Left ventricle myocardium inferior (tissue), 1 donor: ENCODE measurements around the gene PKNOX2. TPM values are rescaled to one million over a fixed set of nuclear protein-coding genes. Genes with fewer than 3 reads are reported as not detected.

Experiments used
- DNase-seq: peaks from one replicate; pipeline ENCODE4 v3.0.0-alpha.2; 2020
- H3K27ac ChIP-seq: fragments of 200-600 bp; replicated peaks from 2 replicates; pipeline ENCODE4 v1.8.0; 2021
- H3K27me3 ChIP-seq: fragments of 200-600 bp; 2 replicates; pipeline ENCODE4 v1.8.0; 2021; ENCODE audit warnings: low read depth
- H3K36me3 ChIP-seq: fragments of 200-600 bp; 2 replicates; pipeline ENCODE4 v1.8.0; 2021
- H3K4me1 ChIP-seq: fragments of 200-600 bp; 2 replicates; pipeline ENCODE4 v1.8.0; 2021
- H3K4me3 ChIP-seq: fragments of 200-600 bp; 2 replicates; pipeline ENCODE4 v1.8.0; 2021; ENCODE audit warnings: mild to moderate bottlenecking, moderate library complexity
- H3K9me3 ChIP-seq: fragments of 200-600 bp; replicated peaks from 2 replicates; pipeline ENCODE4 v1.8.0; 2021
- intact Hi-C: fragments of 100-400 bp; cut with micrococcal nuclease; formaldehyde crosslinking; loops from one replicate; pipeline ENCODE4 v1.11.0; 2022
- total RNA-seq: library from RNA; stranded (reverse); fragmentation: NEBNext Ultra II Directional; extraction: Animal tissue kit (Norgen Biotek cat#: 25700); gene quantifications from one replicate; pipeline ENCODE4 v1.2.1, GENCODE V29; 2021
- TF ChIP-seq, protein P1 (sequence below): fragments of 200-600 bp; IDR thresholded peaks from 2 replicates; pipeline ENCODE4 v1.8.0; 2021; ENCODE audit warnings: antibody characterized with exemption, mild to moderate bottlenecking, borderline replicate concordance
- donor health status: DM: no; HTN: yes; CAD: no; lungs with severe emphysema.

The PKNOX2 gene
- total RNA-seq, 1 donor from 2014 or later, result 6.2 TPM

DNA sequence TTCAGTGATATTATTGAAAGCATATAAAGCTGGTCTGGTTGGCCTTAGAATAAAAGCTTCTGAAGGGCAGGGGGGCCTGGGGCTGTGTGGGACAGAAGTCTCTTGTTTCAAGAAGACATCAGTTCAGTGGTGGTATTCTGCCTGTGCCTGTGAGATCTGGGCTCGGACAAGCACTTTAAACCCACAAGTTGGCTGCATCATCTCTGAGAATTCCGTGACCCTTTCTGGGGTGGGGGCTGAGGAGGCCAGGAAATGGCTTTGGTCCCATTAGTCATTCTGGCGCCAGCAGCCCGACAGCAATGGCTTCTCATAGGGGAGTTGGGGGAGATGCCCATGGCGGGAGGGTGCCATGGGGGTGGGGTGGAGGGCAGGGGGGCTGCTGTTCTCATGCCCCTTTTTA lies 104.1 kb downstream of the PKNOX2 start:
- Histone ChIP-seq H3K9me3 (no peaks in the 10 kb centered on the region), H3K4me3 (no peak overlapping the region), H3K27ac (no peak overlapping the region), H3K36me3 (no peaks in the 10 kb centered on the region), H3K4me1 (peaks cover 6% of the 10 kb centered on the region), H3K27me3 (peaks cover 12% of the 10 kb centered on the region)
- TF ChIP-seq, protein P1, sequence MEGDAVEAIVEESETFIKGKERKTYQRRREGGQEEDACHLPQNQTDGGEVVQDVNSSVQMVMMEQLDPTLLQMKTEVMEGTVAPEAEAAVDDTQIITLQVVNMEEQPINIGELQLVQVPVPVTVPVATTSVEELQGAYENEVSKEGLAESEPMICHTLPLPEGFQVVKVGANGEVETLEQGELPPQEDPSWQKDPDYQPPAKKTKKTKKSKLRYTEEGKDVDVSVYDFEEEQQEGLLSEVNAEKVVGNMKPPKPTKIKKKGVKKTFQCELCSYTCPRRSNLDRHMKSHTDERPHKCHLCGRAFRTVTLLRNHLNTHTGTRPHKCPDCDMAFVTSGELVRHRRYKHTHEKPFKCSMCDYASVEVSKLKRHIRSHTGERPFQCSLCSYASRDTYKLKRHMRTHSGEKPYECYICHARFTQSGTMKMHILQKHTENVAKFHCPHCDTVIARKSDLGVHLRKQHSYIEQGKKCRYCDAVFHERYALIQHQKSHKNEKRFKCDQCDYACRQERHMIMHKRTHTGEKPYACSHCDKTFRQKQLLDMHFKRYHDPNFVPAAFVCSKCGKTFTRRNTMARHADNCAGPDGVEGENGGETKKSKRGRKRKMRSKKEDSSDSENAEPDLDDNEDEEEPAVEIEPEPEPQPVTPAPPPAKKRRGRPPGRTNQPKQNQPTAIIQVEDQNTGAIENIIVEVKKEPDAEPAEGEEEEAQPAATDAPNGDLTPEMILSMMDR, result no peak
- DNase-seq, result no peak
- intact Hi-C loops, result no loop called here

DNA sequence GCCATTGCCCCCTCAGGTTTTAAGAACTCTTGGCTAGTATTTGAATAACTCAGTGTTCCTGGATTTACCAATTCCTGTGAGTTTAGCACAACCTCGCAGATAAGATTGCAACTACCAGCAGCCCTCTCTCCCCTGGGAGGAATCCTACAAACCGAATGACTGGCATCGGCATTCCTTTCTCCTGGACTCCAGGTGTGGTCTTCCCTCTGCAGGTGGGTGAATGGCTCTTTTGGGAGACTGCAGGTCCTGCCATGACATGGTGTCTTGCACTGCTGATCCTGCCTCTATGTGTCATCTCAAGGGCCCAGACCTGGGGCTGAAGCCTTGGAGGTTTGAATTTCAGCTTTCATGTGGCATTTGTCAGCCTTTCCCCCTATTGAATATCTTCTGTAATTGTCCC lies 105.6 kb downstream of the PKNOX2 start:
- no peaks in the 10 kb centered on the region for H3K27me3 ChIP-seq
- no peak overlapping the region for H3K27ac ChIP-seq
- no peaks in the 10 kb centered on the region for H3K36me3 ChIP-seq
- intact Hi-C loops, result no loop called here
- no peaks in the 10 kb centered on the region for H3K9me3 ChIP-seq
- no peaks in the 10 kb centered on the region for H3K4me1 ChIP-seq
- no peak for DNase-seq
- TF ChIP-seq, protein P1, result no peak
- no peak overlapping the region for H3K4me3 ChIP-seq

DNA sequence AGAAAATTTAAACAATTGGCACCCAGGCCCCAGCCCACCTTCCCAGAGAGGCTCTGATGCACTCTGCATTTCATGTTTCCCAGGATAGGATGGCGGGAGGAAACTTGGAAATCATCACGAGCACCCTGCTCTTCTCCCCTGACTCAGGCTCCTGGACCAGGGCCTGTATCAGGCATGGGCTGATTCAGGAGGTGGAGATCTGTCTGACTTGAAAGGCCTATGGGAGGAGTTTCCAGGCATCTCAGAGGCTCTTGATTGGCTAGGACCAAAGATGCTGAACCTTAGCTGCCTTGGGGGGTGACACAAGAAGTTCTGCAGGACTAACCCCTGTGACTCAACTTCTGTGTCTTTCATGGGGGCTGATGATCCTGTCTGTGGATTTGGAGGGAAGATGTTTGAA lies 106.2 kb downstream of the PKNOX2 start:
- no peaks in the 10 kb centered on the region for H3K4me1 ChIP-seq
- H3K27me3 ChIP-seq, result no peaks in the 10 kb centered on the region
- H3K9me3 ChIP-seq, result no peaks in the 10 kb centered on the region
- DNase-seq, result no peak
- TF ChIP-seq, protein P1, result no peak
- intact Hi-C loops, result no loop called here
- H3K4me3 ChIP-seq, result no peak overlapping the region
- peak overlapping the region; percentile 7 for H3K27ac ChIP-seq
- no peaks in the 10 kb centered on the region for H3K36me3 ChIP-seq

DNA sequence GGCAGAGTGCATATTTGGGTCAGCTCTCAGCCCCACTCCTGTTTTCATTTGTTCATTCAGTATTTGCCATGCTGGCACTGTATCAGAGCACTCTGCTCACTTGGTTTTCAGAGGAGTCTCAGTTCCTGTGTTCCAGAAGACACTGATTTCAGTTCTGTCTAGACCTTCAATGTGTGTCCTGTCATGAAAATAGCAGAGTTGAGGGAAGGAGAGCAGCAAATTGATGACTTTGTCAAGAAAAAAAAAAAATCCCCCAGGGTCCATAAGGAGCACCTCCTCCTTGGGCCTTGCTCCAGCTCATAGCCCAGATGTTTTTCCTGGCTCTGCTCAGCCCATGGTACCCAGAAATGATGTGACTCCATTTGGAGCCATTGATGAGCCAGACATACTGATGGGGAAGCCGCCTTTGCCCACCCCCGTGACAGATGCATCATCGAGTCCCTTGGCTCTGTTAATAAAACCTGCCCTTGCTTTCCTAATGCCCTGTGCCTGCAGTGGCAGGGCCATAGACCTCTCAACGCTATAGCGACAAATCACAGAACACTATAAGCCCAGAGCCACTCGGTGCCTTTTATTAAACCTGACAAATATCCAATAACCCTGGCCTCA lies 107.0 kb downstream of the PKNOX2 start:
- H3K9me3 ChIP-seq, result no peaks in the 10 kb centered on the region
- TF ChIP-seq, protein P1, result no peak
- H3K4me1 ChIP-seq, result no peaks in the 10 kb centered on the region
- H3K4me3 ChIP-seq, result no peak overlapping the region
- intact Hi-C loops, result no loop called here
- DNase-seq, result no peak
- H3K27ac ChIP-seq, result peak overlapping the region; percentile 7
- no peaks in the 10 kb centered on the region for H3K27me3 ChIP-seq
- H3K36me3 ChIP-seq, result no peaks in the 10 kb centered on the region

DNA sequence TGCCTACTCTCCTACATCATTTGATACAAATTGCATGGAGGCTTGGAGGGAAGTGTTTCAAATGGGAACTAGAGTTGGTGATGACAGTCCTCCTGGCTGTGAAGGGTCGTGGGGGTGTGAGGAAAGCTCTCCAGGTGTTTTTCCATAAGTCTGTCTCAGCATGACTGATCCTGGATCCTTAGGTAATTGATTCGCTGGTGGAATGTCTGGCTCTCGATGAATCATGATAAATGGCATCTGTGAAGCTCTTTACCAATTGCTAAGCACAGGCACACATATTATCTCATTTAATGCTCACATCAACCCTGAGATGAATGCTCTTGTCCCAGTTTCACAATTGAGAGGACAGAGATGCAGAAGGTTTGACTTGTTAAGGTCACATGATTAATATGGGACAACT lies 107.5 kb downstream of the PKNOX2 start:
- DNase-seq, result no peak
- no peak overlapping the region for H3K4me3 ChIP-seq
- intact Hi-C loops, result no loop called here
- no peaks in the 10 kb centered on the region for H3K4me1 ChIP-seq
- H3K27ac ChIP-seq, result no peak overlapping the region
- H3K36me3 ChIP-seq, result no peaks in the 10 kb centered on the region
- H3K9me3 ChIP-seq, result no peaks in the 10 kb centered on the region
- TF ChIP-seq, protein P1, result no peak
- no peaks in the 10 kb centered on the region for H3K27me3 ChIP-seq
